CD4-positive, alpha-beta T cell (primary cell): Measurements from ENCODE around the gene SPAG7. TPM values are rescaled to one million over a fixed set of nuclear protein-coding genes. Genes with fewer than 3 reads are reported as not detected.
A peak's percentile ranks its signal among the peaks of the same experiment; 100 is the strongest.

Source experiments
- ATAC-seq: fragments of 200-7000 bp; cut with Tn5 transposase; one replicate; pipeline ENCODE4 v1.10.0; 2022; ENCODE audit warnings: mild to moderate bottlenecking; ENCODE audit not compliant: poor library complexity
- CTCF ChIA-PET: fragments of 350-600 bp; sonication (Branson Sonifier 250); formaldehyde crosslinking; loops from one replicate; lab custom pipeline; 2021; ENCODE audit warnings: antibody characterized with exemption, inconsistent platforms; lab: Charles Lee
- POLR2A ChIA-PET: fragments of 350-600 bp; sonication (Branson Sonifier 250); formaldehyde crosslinking; loops from one replicate; lab custom pipeline; 2021; ENCODE audit warnings: antibody characterized with exemption, inconsistent platforms; lab: Charles Lee
- DNase-seq, 14 experiments: peaks; one replicate each; pipeline ENCODE4 v3.0.0-alpha.2; 2013 to 2020; ENCODE audit warnings: mixed read lengths in 2 of 14
- H3K27ac ChIP-seq, 2 donors: one replicate each; pipeline versions ENCODE4 v1.5.1 to v1.7.0; 2013; ENCODE audit warnings: low read length in 2 of 2, low read depth in 1 of 2, mild to moderate bottlenecking in 1 of 2
- H3K27me3 ChIP-seq, 2 experiments: 1 replicate in 1 of 2; 2 replicates in 1 of 2; pipeline versions ENCODE4 v1.6.1 to v1.7.0; 2013; ENCODE audit warnings: low read length in 2 of 2, control low read depth in 1 of 2, mild to moderate bottlenecking in 1 of 2, moderate library complexity in 1 of 2; ENCODE audit not compliant: insufficient read depth in 2 of 2, control insufficient read depth in 1 of 2
- H3K36me3 ChIP-seq: one replicate; pipeline ENCODE4 v1.6.1; 2013; ENCODE audit warnings: low read length, control low read depth; ENCODE audit not compliant: insufficient read depth
- H3K4me1 ChIP-seq: one replicate; pipeline ENCODE4 v1.6.1; 2013; ENCODE audit warnings: low read length, control low read depth; ENCODE audit not compliant: insufficient read depth
- H3K4me3 ChIP-seq: one replicate; pipeline ENCODE4 v1.5.1; 2013; ENCODE audit warnings: mild to moderate bottlenecking, low read length, moderate library complexity
- H3K9me3 ChIP-seq, 2 experiments: 1 replicate in 1 of 2; 2 replicates in 1 of 2; pipeline versions ENCODE4 v1.6.1 to v1.7.0; 2013; ENCODE audit warnings: low read length in 2 of 2, mild to moderate bottlenecking in 2 of 2, control low read depth in 1 of 2, moderate library complexity in 1 of 2; ENCODE audit not compliant: control insufficient read depth in 1 of 2, insufficient read depth in 1 of 2
- H3K27ac Mint-ChIP-seq: one replicate; pipeline ENCODE4 v1.8.0; 2020; ENCODE audit warnings: mixed read lengths
- H3K27me3 Mint-ChIP-seq: one replicate; pipeline ENCODE4 v1.8.0; 2021; ENCODE audit warnings: mixed read lengths
- H3K36me3 Mint-ChIP-seq: one replicate; pipeline ENCODE4 v1.8.0; 2021; ENCODE audit warnings: low read depth, mixed read lengths
- H3K4me1 Mint-ChIP-seq: one replicate; pipeline ENCODE4 v1.8.0; 2021; ENCODE audit warnings: low read depth, mixed read lengths
- H3K4me3 Mint-ChIP-seq: one replicate; pipeline ENCODE4 v1.8.0; 2020; ENCODE audit warnings: mild to moderate bottlenecking, mixed read lengths
- H3K9me3 Mint-ChIP-seq: one replicate; pipeline ENCODE4 v1.8.0; 2020; ENCODE audit warnings: mixed read lengths
- intact Hi-C, 2 experiments: fragments of 100-400 bp; cut with DNase I in 1 of 2; cut with micrococcal nuclease in 1 of 2; formaldehyde crosslinking; loops; one replicate each; pipeline versions ENCODE4 v1.15.1 to v1.9.0; 2023 to 2025; cut with DNase I, micrococcal nuclease
- total RNA-seq, 174 experiments: library from RNA in 2 of 174; stranded (reverse) in 2 of 174; gene quantifications; one replicate each; pipeline ENCODE4 v1.2.3 and lab custom pipeline; 2021 to 2026
- TF ChIP-seq, protein P1 (sequence below): fragments of 200-600 bp; IDR thresholded peaks from one replicate; pipeline ENCODE4 v1.8.0; 2022; ENCODE audit warnings: antibody characterized with exemption, mild to moderate bottlenecking

Gene SPAG7
- total RNA-seq, 2 experiments from 2014 or later: 30.2 to 30.9 TPM

- peaks cover 45% of the 10 kb centered on the region for H3K4me1 Mint-ChIP-seq
- no peak for ATAC-seq
- Histone ChIP-seq H3K27me3 (no peaks in the 10 kb centered on the region), H3K4me3 (peak overlapping the region; percentile 99), H3K27ac (peak overlapping the region; percentile 90 to 92), H3K4me1 (peaks cover 36% of the 10 kb centered on the region), H3K36me3 (peaks cover 21% of the 10 kb centered on the region), H3K9me3 (no peaks in the 10 kb centered on the region)
- H3K4me3 Mint-ChIP-seq: peak overlapping the region; percentile 94
- H3K27ac Mint-ChIP-seq: peak overlapping the region; percentile 87
- intact Hi-C loops: loop anchor here (2.0 to 10.0 kb wide), 3 partner anchors 44 to 208 kb away; partner anchors contain the start of genes RNF167 (in 1 of the 2), SLC25A11 (in 1 of the 2) and ZNF594 (in 1 of the 2)
- peaks cover 49% of the 10 kb centered on the region for H3K36me3 Mint-ChIP-seq
- H3K27me3 Mint-ChIP-seq: no peaks in the 10 kb centered on the region
- ChIA-PET CTCF (interaction anchor here (1.0 to 2.3 kb wide), 9 partner anchors 11 to 87 kb away, joined by 3 to 12 read pairs (median 4); partner anchors contain the start of genes C17orf107, INCA1, KIF1C and RNF167), POLR2A (interaction anchor here (0.7 to 4.1 kb wide), 11 partner anchors 11 to 196 kb away, joined by 3 to 50 read pairs (median 6); partner anchors contain the start of genes INCA1, KIF1C, RNF167 and SLC25A11)
- peak in 2 of 14 experiments; percentile 7 to 29 for DNase-seq
- H3K9me3 Mint-ChIP-seq: no peaks in the 10 kb centered on the region
- TF ChIP-seq, protein P1, sequence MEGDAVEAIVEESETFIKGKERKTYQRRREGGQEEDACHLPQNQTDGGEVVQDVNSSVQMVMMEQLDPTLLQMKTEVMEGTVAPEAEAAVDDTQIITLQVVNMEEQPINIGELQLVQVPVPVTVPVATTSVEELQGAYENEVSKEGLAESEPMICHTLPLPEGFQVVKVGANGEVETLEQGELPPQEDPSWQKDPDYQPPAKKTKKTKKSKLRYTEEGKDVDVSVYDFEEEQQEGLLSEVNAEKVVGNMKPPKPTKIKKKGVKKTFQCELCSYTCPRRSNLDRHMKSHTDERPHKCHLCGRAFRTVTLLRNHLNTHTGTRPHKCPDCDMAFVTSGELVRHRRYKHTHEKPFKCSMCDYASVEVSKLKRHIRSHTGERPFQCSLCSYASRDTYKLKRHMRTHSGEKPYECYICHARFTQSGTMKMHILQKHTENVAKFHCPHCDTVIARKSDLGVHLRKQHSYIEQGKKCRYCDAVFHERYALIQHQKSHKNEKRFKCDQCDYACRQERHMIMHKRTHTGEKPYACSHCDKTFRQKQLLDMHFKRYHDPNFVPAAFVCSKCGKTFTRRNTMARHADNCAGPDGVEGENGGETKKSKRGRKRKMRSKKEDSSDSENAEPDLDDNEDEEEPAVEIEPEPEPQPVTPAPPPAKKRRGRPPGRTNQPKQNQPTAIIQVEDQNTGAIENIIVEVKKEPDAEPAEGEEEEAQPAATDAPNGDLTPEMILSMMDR: no peak
These were observed 18.8 kb upstream of the SPAG7 start for GRCh38 chr17:4986403-4986802.

GRCh38 chr17:4982305-4982704, 14.7 kb upstream of the SPAG7 start:
- Mint-ChIP-seq H3K36me3 (peaks cover 74% of the 10 kb centered on the region), H3K4me1 (peaks cover 33% of the 10 kb centered on the region), H3K9me3 (no peaks in the 10 kb centered on the region), H3K27me3 (no peaks in the 10 kb centered on the region), H3K4me3 (peak overlapping the region; percentile 31), H3K27ac (no peak overlapping the region)
- intact Hi-C loops: loop anchor here in 1 of 2 experiments (10.0 kb wide), 1 partner anchor 212 kb away; the partner anchor contains the start of gene ZNF594
- Histone ChIP-seq H3K27ac (no peak overlapping the region), H3K9me3 (no peaks in the 10 kb centered on the region), H3K27me3 (no peaks in the 10 kb centered on the region), H3K36me3 (peaks cover 58% of the 10 kb centered on the region), H3K4me1 (peaks cover 35% of the 10 kb centered on the region), H3K4me3 (no peak overlapping the region)
- TF ChIP-seq, protein P1: no peak
- ChIA-PET CTCF (no interaction called here), POLR2A (interaction anchor here (1.2 kb wide), 1 partner anchor 15 kb away, joined by 3 read pairs; the partner anchor contains the start of gene INCA1)
- DNase-seq (no peak), ATAC-seq (no peak)

GRCh38 chr17:4980644-4981216, 13.1 kb upstream of the SPAG7 start:
- intact Hi-C loops: loop anchor here (1.0 to 10.0 kb wide), 2 partner anchors 82 to 214 kb away; partner anchors contain the start of gene ZNF594 (in 1 of the 2)
- Mint-ChIP-seq H3K4me3 (peak overlapping the region; percentile 47), H3K27me3 (no peaks in the 10 kb centered on the region), H3K36me3 (peaks cover 69% of the 10 kb centered on the region), H3K4me1 (peaks cover 20% of the 10 kb centered on the region), H3K27ac (peak overlapping the region; percentile 16), H3K9me3 (no peaks in the 10 kb centered on the region)
- Histone ChIP-seq H3K4me1 (peaks cover 24% of the 10 kb centered on the region), H3K9me3 (no peaks in the 10 kb centered on the region), H3K27me3 (no peaks in the 10 kb centered on the region), H3K27ac (no peak overlapping the region), H3K4me3 (no peak overlapping the region), H3K36me3 (peaks cover 67% of the 10 kb centered on the region)
- POLR2A ChIA-PET: interaction anchor here (1.2 to 4.5 kb wide), 7 partner anchors 8 to 71 kb away, joined by 3 to 27 read pairs (median 7); partner anchors contain the start of genes INCA1, KIF1C, PFN1 and RNF167
- ATAC-seq: peak; percentile 96
- TF ChIP-seq, protein P1: peak; percentile 80
- peak in 8 of 14 experiments; percentile 21 to 83 (median 56) for DNase-seq
- CTCF ChIA-PET: interaction anchor here (1.0 to 3.0 kb wide), 6 partner anchors 14 to 81 kb away, joined by 3 to 8 read pairs (median 4); partner anchors contain the start of genes CHRNE and INCA1
